ENCODE results near the gene SNX22.

The SNX22 gene

DNA sequence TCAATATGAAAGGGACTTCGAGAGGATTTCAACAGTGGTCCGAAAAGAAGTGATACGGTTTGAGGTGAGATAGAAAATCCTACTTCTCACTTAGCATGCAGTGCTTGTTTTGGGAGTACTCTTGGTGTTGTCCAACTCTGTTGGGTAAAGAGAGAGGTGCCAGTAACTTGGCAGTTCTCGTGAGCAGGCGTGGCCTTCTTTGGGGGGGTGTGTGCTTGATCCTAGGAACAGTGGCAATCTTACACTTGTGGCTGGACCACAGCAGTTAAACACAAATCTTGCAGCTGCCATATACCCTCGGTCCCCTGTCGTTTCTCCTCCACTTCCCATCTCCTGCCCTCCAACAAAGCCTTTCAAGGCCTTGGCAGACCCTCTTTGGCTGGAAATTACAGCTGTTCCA is 15.2 kb upstream of the SNX22 start:
- DNase-seq, result no peak

DNA sequence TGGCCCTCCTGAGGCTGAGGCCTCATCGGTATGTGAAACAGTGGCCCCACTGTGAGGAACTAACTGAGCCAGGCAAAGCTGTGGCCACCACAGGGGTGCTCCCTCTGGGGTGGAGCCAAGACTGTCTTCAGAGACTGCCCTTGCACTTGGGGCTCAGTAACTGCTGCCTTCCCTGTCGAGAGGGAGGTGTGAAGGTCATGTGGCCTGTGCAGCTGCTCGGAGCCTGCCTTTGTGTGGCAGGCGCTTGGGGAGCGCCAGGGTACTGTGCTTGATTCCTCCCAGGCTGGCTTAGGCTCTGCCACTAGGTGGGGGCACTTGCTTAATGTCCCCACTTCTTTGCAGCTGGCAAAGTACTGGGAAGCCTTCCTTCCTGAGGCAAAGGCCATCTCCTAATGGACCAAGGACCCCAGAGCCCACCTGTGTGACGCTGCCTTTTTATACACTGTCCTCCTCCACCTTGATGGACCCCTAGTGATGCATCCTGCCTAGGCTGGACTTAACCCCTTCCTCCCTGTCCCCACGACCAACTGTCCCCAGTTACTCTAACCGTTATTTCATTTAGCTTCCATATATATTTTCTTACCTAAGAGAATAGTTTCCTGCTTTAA is 14.2 kb upstream of the SNX22 start:
- DNase-seq, result no peak

GRCh38 chr15:64138331-64138941 is 13.1 kb upstream of the SNX22 start:
- DNase-seq, result no peak

GRCh38 chr15:64141798-64142512 is 9.6 kb upstream of the SNX22 start:
- DNase-seq, result no peak

GRCh38 chr15:64143276-64143675 is 8.3 kb upstream of the SNX22 start:
- DNase-seq, result no peak

- DNase-seq, result no peak
Measured at GRCh38 chr15:64144192-64144564, 7.4 kb upstream of the SNX22 start.

DNA sequence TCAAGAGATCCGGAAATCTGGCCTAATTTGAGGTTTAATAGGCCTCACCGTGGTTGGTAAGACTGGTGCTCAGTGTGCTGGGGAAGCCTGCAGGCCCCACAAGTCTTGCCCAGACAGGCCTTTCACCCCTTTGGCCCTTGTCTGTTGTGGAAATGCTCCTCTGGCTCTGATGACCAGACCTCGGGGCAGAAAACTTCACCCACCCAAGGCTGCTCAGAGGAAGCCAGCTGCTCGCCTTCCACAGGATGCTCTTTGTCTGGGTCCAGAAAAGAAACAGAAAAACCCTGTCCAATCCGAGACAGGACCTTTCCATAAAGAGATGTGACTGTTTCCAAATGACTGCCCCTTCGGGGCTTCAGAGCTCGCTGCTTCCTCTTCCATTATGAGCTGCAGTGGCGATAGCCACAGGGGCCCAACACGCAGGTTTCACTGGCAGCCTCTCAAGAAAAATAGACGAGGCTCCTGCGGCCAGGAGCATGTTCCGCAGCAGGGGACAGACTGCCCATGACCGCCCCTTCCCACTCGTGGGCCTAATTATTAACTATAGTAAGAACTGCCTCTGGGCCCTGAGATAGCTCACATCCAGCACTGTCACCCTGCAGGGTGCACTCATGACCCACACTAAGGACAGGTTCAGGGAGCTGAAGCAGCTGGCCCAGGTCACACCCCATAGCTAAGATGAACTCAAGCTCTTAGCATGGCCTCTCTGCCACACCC is 6.8 kb upstream of the SNX22 start:
- DNase-seq, result no peak

GRCh38 chr15:64146041-64146440 is 5.5 kb upstream of the SNX22 start:
- DNase-seq, result no peak

DNA sequence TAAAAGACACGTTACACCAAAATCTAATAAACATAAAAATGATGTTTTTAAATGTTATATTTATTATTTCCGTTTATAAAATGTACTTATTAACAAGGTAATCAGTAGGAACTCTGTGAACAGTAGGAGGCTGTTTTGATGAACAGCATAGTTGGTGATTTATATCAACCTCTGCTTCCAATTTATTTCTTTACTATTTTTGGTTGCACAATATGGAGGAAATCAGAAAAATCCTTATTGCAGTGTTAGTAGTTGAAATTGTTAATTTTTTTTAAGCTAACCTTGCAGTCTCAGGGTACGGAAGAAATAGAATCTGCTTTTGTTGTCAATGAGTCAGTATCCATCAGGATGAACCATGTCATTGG is 5.0 kb upstream of the SNX22 start:
- no peak for DNase-seq

DNA sequence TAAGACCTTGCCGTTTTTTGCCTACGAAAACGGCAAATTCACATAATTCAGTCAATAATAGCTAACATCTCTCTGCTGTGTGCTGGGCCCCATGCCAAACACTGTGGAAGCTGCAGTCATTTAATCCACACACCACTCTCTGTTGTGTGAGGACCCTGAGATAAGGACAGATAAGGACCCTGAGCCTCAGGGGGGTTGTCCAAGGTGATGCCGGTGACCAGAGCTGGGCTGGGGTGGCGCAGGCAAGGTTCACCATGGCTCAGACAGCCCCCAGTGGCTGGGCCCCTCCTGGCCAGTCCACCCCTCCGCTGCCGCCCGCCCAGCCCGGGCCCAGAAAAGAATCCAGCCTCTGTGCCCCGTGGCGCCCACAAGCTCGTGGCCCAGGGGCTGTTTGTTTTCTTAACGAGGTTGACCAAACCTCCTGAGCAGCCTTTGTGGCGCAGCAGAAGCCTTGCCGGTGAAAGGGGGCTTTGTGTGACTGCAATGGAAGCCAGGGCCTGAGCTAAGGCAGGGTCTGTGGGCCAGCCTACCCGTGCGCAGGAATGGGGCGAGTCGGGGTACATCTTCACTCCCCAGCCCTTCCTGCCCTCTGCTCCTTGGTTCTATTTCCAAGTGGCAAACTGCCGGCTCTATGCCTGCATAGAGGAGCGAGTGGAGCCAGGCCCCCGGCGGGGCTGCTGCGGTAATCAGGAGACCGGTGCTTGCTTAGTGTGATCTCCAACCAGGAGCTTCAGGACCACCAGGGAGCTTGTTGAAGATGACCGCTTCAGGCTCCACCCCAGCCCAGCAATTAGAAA is 4.4 kb upstream of the SNX22 start:
- DNase-seq, result no peak

DNA sequence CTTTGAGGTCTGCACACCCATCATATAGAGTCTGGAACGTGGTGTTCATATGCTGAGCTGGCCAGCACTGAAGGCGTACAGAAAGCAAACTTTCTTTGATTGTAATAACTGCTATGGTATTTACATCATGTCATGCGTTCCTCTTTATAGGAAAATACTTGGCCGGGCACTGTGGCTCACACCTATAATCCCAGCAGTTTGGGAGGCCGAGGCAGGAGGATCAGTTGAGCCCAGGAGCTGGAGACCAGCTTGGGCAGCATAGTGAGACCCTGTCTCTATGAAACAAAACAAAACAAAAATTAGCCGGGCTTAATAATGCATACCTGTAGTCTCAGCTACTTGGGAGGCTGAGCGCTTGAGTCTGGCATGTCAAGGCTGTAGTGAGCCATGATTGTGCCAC is 3.4 kb upstream of the SNX22 start:
- no peak for DNase-seq

GRCh38 chr15:64148581-64148980 is 3.0 kb upstream of the SNX22 start:
- DNase-seq, result no peak

- DNase-seq, result no peak
Measured at GRCh38 chr15:64149424-64149823, 2.1 kb upstream of the SNX22 start.

DNA sequence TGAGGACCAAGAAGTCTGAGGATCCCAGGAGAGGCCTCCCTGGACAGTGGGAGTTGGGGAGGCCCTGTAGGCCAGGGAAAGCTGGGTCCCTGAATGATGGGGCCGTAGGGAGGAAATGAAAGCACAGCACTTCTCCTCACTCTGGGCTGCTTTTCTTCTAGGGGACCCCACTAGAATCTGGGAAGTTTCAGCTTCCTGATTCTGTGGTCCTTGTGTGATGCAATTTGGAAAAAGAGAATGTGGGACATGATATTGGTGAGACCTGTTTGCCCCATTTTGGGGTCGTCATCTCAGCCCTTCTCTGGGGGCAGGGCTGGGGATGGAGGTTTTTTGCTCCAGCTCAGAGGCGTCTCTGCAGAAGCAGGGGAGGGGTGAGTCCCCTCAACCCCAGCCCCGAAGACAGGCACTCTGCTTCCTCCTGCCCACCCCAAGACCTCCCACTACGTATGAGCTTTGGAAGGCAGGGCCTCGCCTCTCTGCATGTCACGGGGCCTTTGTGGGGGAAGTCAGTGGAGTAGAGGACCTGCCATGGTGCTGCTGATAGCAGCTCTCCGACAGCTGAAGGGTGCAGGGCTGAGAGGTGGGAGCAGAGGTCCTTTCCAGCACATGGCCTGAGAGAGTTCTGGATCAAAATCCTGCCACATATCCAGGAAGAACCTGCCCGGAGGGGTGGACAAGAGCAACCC is 1.5 kb upstream of the SNX22 start:
- no peak for DNase-seq

- no peak for DNase-seq
Measured at GRCh38 chr15:64152507-64153387, 1.2 kb downstream of the SNX22 start.

DNA sequence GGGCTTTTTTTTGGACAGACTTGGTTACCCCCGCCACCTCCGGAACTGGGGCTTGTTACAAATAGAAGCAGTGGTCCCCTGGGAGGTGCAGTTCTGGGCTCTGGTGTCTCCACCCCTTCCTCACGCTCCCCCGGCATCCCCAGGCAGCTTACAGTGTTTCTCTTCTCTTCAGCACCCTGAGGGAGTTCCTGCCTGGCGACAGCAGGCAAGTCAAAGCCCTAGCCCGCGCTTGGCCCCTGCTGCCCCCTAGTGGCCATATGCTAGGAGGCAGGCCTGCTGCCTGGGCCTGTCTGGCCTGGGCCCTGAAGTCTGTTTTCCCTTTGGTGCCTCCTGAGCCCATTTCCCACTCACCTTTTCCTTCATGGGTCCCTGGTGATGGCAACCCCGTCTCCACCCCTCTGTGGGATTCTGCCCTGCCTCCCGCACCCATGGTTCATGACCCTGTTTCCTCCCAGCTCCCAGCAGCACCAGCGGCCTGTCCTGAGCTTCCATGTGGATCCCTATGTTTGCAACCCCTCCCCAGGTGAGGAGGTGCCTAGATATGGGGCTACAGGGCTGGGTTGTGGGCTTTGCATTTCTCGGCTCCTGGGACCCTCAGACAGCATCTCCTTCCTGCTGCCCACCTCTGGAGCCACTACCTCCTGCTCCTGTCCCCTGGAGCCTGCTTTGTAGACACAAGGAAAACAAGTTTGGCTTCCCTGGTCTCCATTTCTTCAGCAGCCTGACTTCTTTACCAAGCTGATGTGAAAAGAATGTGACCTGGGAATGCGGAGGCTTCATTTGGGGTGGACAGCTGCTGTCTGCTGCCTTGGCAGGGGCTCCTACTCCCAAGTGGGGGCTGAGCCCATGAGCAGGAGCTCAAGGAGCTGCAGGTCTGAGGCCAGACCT is 2.2 kb downstream of the SNX22 start:
- DNase-seq, result peak; percentile 93

DNA sequence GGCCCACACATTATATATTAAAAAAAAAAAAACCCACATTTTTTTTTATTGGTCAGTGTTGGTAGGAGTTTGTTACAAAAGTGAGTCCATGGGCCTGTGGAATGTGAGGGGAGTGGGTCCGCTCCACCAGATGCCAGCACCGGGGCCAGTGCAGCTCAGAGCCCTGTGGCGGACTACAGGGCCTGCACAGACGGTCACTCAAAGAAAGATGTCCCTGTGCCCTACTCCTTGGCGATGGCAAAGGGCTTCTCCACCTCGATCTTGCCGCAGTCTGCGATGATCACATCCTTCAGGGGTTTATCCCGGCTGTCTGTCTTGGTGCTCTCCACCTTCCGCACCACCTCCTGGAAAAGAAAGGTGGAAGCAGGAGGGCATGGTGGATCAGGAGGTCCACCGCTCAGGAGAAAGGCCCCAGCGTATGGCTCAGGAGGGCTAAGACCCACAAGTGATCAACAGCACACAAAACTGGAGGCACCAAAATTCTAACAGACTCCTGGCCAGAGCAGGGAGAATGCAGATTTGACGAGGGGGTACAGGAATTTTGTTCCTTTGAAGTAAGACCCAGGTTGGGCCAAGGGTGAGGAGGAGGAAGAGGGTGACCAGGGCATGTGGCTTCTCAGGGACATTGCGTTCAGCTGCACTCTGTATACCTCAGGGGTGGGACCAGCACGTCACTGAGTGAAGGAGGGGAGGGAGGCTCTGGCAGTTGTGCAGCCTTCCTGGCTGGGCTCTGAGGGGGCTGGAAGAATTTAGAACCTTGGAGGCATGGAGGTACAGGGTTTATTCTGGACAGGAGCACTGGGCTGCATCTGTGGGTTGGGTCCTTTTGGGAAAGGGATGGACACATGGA is 4.5 kb downstream of the SNX22 start:
- no peak for DNase-seq

DNA sequence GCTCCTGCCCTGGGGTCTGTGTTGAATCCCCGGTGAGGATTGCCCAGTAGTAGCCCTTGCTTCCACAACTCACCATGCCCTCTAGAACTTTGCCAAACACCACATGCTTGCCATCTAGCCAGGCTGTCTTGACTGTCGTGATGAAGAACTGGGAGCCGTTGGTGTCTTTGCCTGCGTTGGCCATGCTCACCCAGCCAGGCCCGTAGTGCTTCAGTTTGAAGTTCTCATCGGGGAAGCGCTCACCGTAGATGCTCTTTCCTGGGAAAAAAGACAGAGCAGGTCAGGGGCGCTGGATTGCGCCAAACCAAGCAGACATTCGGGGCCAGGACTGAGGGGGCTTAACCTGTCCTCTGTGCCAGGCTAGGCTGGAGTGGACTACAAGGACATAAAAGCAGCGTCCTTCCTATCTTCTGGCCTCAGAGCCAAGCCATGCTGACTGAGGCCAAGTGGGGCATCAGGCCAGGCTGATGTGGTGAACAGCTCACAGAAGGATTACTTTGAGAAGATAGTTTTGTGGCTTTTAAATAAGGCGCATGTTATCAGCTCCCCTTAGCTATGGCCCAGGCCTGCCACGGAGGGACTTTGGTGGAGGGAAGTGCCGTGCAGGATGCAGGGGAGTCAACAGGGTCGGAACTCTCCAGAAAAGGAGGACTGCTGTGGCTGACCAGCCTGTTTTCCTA is 5.3 kb downstream of the SNX22 start:
- no peak for DNase-seq

DNA sequence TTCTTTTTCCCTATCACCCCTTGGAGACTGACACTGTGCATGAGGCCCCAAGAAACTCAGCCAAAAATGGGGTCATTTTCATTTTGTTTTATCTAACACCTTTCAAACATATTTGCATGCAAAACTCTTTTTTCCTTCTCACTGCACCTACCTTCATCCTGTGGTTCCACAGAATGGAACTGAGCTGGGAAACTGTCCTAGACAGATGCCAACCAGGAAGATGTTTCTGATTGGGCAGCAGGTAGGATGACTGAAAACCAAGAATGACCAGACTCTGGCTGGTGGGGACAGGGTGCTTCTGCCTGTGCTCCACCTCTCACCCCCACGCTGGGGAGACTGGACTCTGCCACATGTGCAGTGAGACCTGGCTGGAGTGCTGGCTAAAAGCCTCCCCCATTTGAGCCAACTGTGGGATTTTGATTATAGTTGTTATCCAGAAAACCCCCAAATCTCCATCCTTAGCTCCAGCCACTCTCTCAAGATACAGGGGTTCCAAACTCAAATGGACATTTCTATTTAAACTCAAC is 6.1 kb downstream of the SNX22 start:
- no peak for DNase-seq
